H1 (cell line): Measurements from ENCODE around the gene PRKN. TPM values are rescaled to one million over a fixed set of nuclear protein-coding genes. Genes with fewer than 3 reads are reported as not detected.

Source experiments
- CTCF ChIA-PET: fragments of 300-600 bp; sonication (Branson Sonifier 250); formaldehyde crosslinking; loops from one replicate; lab custom pipeline; 2021; ENCODE audit not compliant: partially characterized antibody; lab: Charles Lee
- POLR2A ChIA-PET: fragments of 300-600 bp; sonication (Branson Sonifier 250); formaldehyde crosslinking; loops from one replicate; lab custom pipeline; 2021; ENCODE audit warnings: inconsistent platforms; ENCODE audit not compliant: partially characterized antibody; lab: Charles Lee
- DNase-seq, 2 experiments: peaks; one replicate each; pipeline versions ENCODE4 v3.0.0 to v3.0.0-alpha.2; 2010 to 2022; ENCODE audit warnings: low spot score in 2 of 2, low read depth in 1 of 2, mixed read lengths in 1 of 2
- FAIRE-seq: peaks from 2 replicates; lab custom pipeline; 2011; peaks lifted over from hg19 to GRCh38; lab: Jason Lieb, UNC
- H2AFZ ChIP-seq: 2 replicates; pipeline ENCODE4 v1.8.1; 2012; ENCODE audit warnings: low read length, inconsistent platforms
- H2AK5ac ChIP-seq: 2 replicates; pipeline ENCODE4 v1.6.1; 2013; ENCODE audit warnings: low read depth, low read length
- H2BK120ac ChIP-seq: replicated peaks from 2 replicates; pipeline ENCODE3; 2013; ENCODE audit warnings: low read depth, low read length, inconsistent platforms
- H2BK12ac ChIP-seq: 2 replicates; pipeline ENCODE4 v1.6.1; 2013; ENCODE audit warnings: low read depth, low read length
- H2BK15ac ChIP-seq: 2 replicates; pipeline ENCODE4 v1.6.1; 2013; ENCODE audit warnings: low read length
- H2BK20ac ChIP-seq: 2 replicates; pipeline ENCODE4 v1.6.1; 2013; ENCODE audit warnings: low read length
- H2BK5ac ChIP-seq: 2 replicates; pipeline ENCODE4 v1.6.1; 2013; ENCODE audit warnings: low read depth, low read length
- H3K14ac ChIP-seq: 2 replicates; pipeline ENCODE4 v1.6.1; 2013; ENCODE audit warnings: inconsistent platforms; ENCODE audit not compliant: insufficient read length
- H3K18ac ChIP-seq: 2 replicates; pipeline ENCODE4 v1.6.1; 2013; ENCODE audit warnings: low read length; ENCODE audit errors: extremely low read depth
- H3K23ac ChIP-seq: 2 replicates; pipeline ENCODE4 v1.6.1; 2013; ENCODE audit warnings: inconsistent platforms; ENCODE audit not compliant: insufficient read length
- H3K23me2 ChIP-seq: 2 replicates; pipeline ENCODE4 v1.6.1; 2013; ENCODE audit warnings: low read depth, low read length
- H3K27ac ChIP-seq: 2 replicates; pipeline ENCODE4 v1.6.1; 2011; ENCODE audit warnings: low read depth, low read length, inconsistent platforms
- H3K27me3 ChIP-seq, 4 experiments: replicated peaks in 1 of 4; 1 replicate in 1 of 4; 2 replicates in 3 of 4; pipeline versions ENCODE4 v1.6.1 to v1.8.1; 2011 to 2013; ENCODE audit warnings: low read length in 3 of 4, mild to moderate bottlenecking in 3 of 4, inconsistent platforms in 2 of 4, mixed read lengths in 2 of 4, moderate library complexity in 1 of 4; ENCODE audit not compliant: control insufficient read depth in 3 of 4, insufficient read depth in 3 of 4; ENCODE audit errors: extremely low read depth in 1 of 4
- H3K36me3 ChIP-seq, 4 experiments: 2 replicates each; pipeline versions ENCODE4 v1.6.1 to v1.8.1; 2011 to 2013; ENCODE audit warnings: mild to moderate bottlenecking in 4 of 4, low read length in 3 of 4, moderate library complexity in 2 of 4, control low read depth in 1 of 4, inconsistent platforms in 1 of 4; ENCODE audit not compliant: insufficient read depth in 4 of 4, control insufficient read depth in 2 of 4
- H3K4ac ChIP-seq: replicated peaks from 2 replicates; pipeline ENCODE3; 2013; ENCODE audit warnings: low read length, low read depth, mixed read lengths, inconsistent platforms; ENCODE audit not compliant: insufficient read length
- H3K4me1 ChIP-seq, 4 experiments: replicated peaks in 1 of 4; 1 replicate in 1 of 4; 2 replicates in 3 of 4; pipeline versions ENCODE4 v1.6.1 to v1.8.1; 2011 to 2013; ENCODE audit warnings: low read length in 3 of 4, inconsistent platforms in 2 of 4, mixed read lengths in 1 of 4; ENCODE audit not compliant: insufficient read depth in 4 of 4, control insufficient read depth in 3 of 4
- H3K4me2 ChIP-seq, 2 experiments: 2 replicates each; pipeline versions ENCODE4 v1.6.1 to v1.8.1; 2011 to 2013; ENCODE audit warnings: low read depth in 2 of 2, low read length in 2 of 2, control low read depth in 1 of 2, inconsistent platforms in 1 of 2, mild to moderate bottlenecking in 1 of 2; ENCODE audit not compliant: insufficient read depth in 1 of 2
- H3K4me3 ChIP-seq, 4 experiments: fragments of 200-600, 300-600 bp in 1 of 4; sonication (generic), shearing (Covaris generic), sonication (Bioruptor Twin) in 1 of 4; 2 replicates each; pipeline versions ENCODE4 v1.5.1 to v1.8.1; 2011 to 2016; ENCODE audit warnings: low read length in 4 of 4, low read depth in 3 of 4, control low read depth in 2 of 4, inconsistent platforms in 2 of 4, mild to moderate bottlenecking in 2 of 4, mixed read lengths in 1 of 4, moderate library complexity in 1 of 4; ENCODE audit not compliant: insufficient read depth in 2 of 4; ENCODE audit errors: extremely low read depth in 1 of 4
- H3K56ac ChIP-seq: replicated peaks from 2 replicates; pipeline ENCODE3; 2013; ENCODE audit warnings: low read depth, mild to moderate bottlenecking, mixed read lengths, low read length, inconsistent platforms; ENCODE audit not compliant: insufficient read length
- H3K79me1 ChIP-seq: 2 replicates; pipeline ENCODE4 v1.6.1; 2013; ENCODE audit warnings: low read depth, low read length, control low read depth
- H3K79me2 ChIP-seq, 2 experiments: 2 replicates each; pipeline versions ENCODE4 v1.6.1 to v1.8.1; 2012 to 2013; ENCODE audit warnings: low read length in 2 of 2, mild to moderate bottlenecking in 2 of 2, inconsistent platforms in 1 of 2; ENCODE audit not compliant: insufficient read depth in 2 of 2, control insufficient read depth in 1 of 2
- H3K9ac ChIP-seq, 4 experiments: replicated peaks in 1 of 4; 1 replicate in 1 of 4; 2 replicates in 3 of 4; pipeline versions ENCODE4 v1.6.1 to v1.8.1; 2011 to 2013; ENCODE audit warnings: low read depth in 3 of 4, low read length in 3 of 4, control low read depth in 2 of 4, mild to moderate bottlenecking in 2 of 4, moderate library complexity in 2 of 4, inconsistent platforms in 1 of 4; ENCODE audit errors: extremely low read depth in 1 of 4
- H3K9me3 ChIP-seq, 2 experiments: 2 replicates each; pipeline versions ENCODE4 v1.6.1 to v1.8.1; 2012 to 2013; ENCODE audit warnings: mild to moderate bottlenecking in 2 of 2, moderate library complexity in 2 of 2, control low read depth in 1 of 2, inconsistent platforms in 1 of 2, low read depth in 1 of 2, low read length in 1 of 2, mixed read lengths in 1 of 2; ENCODE audit not compliant: insufficient read depth in 2 of 2
- H4K20me1 ChIP-seq, 2 experiments: replicated peaks in 1 of 2; 2 replicates each; pipeline versions ENCODE3 to v1.8.1; 2011 to 2013; ENCODE audit warnings: inconsistent platforms in 2 of 2, low read length in 2 of 2, mild to moderate bottlenecking in 1 of 2; ENCODE audit not compliant: insufficient read depth in 2 of 2, control insufficient read depth in 1 of 2
- H4K5ac ChIP-seq: 2 replicates; pipeline ENCODE4 v1.6.1; 2013; ENCODE audit warnings: low read length, low read depth, mixed read lengths, inconsistent platforms; ENCODE audit not compliant: insufficient read length
- H4K8ac ChIP-seq: 2 replicates; pipeline ENCODE4 v1.8.0; 2013; ENCODE audit warnings: mild to moderate bottlenecking, moderate library complexity, low read length, inconsistent platforms; ENCODE audit not compliant: insufficient read depth; ENCODE audit errors: extremely low read depth
- H4K91ac ChIP-seq: replicated peaks from 2 replicates; pipeline ENCODE3; 2013; ENCODE audit warnings: low read length, mixed read lengths, inconsistent platforms; ENCODE audit not compliant: insufficient read length
- CBX8 ChIP-seq: fragments of 300-800, 300-1000 bp; sonication (generic); IDR thresholded peaks from 2 replicates; pipeline ENCODE4 v1.7.1; 2016; ENCODE audit warnings: low read depth, low read length, borderline replicate concordance
- CEBPB ChIP-seq: IDR thresholded peaks from 2 replicates; pipeline ENCODE4 v1.6.1; 2012; ENCODE audit warnings: low read depth, low read length
- HDAC6 ChIP-seq: IDR thresholded peaks from one replicate; pipeline ENCODE4 v1.7.1; 2012; ENCODE audit warnings: low read depth, mild to moderate bottlenecking, inconsistent platforms, low read length, moderate library complexity
- JUN ChIP-seq: IDR thresholded peaks from 2 replicates; pipeline ENCODE4 v1.6.1; 2011; ENCODE audit warnings: low read depth, mild to moderate bottlenecking, improper control_type of control experiment, low read length
- JUND ChIP-seq: IDR thresholded peaks from 2 replicates; pipeline ENCODE4 v1.6.1; 2011; ENCODE audit warnings: mild to moderate bottlenecking, improper control_type of control experiment, low read length
- KDM4A ChIP-seq: IDR thresholded peaks from one replicate; pipeline ENCODE4 v1.7.1; 2012; ENCODE audit warnings: low read depth, mild to moderate bottlenecking, moderate library complexity, low read length, inconsistent platforms; ENCODE audit not compliant: severe bottlenecking
- PHF8 ChIP-seq: fragments of 200-600 bp; sonication (generic); conservative IDR thresholded peaks from 2 replicates; pipeline ENCODE4 v1.7.1; 2012; ENCODE audit warnings: low read depth, mild to moderate bottlenecking, inconsistent platforms, low read length, moderate library complexity
- RNF2 ChIP-seq: fragments of 200-900, 300-1000 bp; sonication (generic); IDR thresholded peaks from 2 replicates; pipeline ENCODE4 v1.7.1; 2016; ENCODE audit warnings: borderline replicate concordance, low read depth, mild to moderate bottlenecking, antibody characterized with exemption, low read length; ENCODE audit not compliant: poor library complexity, severe bottlenecking; ENCODE audit errors: missing control alignments
- SP1 ChIP-seq: IDR thresholded peaks from 2 replicates; pipeline ENCODE4 v1.6.1; 2011; ENCODE audit warnings: low read depth, low read length
- SRF ChIP-seq: IDR thresholded peaks from 2 replicates; pipeline ENCODE4 v1.6.1; 2011; ENCODE audit warnings: mild to moderate bottlenecking, low read depth, low read length, moderate library complexity
- WGBS, 2 experiments: shearing (Covaris generic) in 1 of 2; methylation state at CpG; one replicate each; pipeline versions ENCODE4 v1.1.6 to v1.1.7; 2013 to 2015; ENCODE audit warnings: low lambda C conversion rate in 2 of 2, mixed read lengths in 2 of 2, inconsistent platforms in 1 of 2, low coverage in 1 of 2, missing lambda C conversion rate in 1 of 2; ENCODE audit not compliant: insufficient replicate concordance in 2 of 2, insufficient coverage in 1 of 2, insufficient read length in 1 of 2; ENCODE audit errors: extremely low coverage in 1 of 2, missing lambda C conversion rate in 1 of 2; 5-methylcytosine and 5-hydroxymethylcytosine counted together
- polyA plus RNA-seq, 7 experiments: library from polyadenylated mRNA; depleted of rRNA in 3 of 7; stranded (reverse) in 5 of 7; unstranded in 2 of 7; fragments of >200 nt in 5 of 7; fragments of 200-250 nt in 2 of 7; gene quantifications; 1 replicate in 5 of 7; 2 replicates in 1 of 7; 4 replicates in 1 of 7; pipeline versions ENCODE4 v1.2.1 to v1.2.3, GENCODE V29; 2011 to 2013; ENCODE audit warnings: missing spikeins in 2 of 7, mixed read lengths in 2 of 7
- total RNA-seq: library from RNA; stranded (reverse); fragmentation: NEBNext Ultra II Directional; extraction: Animal tissue kit (Norgen Biotek cat#: 25700); gene quantifications from 2 replicates; pipeline ENCODE4 v1.2.1, GENCODE V29; 2021
- TF ChIP-seq, protein P1 (sequence below): IDR thresholded peaks from 2 replicates; pipeline ENCODE4 v1.6.1; 2011; ENCODE audit warnings: low read length, improper control_type of control experiment
- TF ChIP-seq, protein P2 (sequence below): IDR thresholded peaks from 2 replicates; pipeline ENCODE4 v1.6.1; 2012; ENCODE audit warnings: low read length, inconsistent platforms

Gene PRKN
- total and polyA plus RNA-seq, 2 of the 8 experiments (the other 6 are each of a cell fraction or from before 2014, with no cell fraction given): 0.13 to 0.29 TPM

DNA sequence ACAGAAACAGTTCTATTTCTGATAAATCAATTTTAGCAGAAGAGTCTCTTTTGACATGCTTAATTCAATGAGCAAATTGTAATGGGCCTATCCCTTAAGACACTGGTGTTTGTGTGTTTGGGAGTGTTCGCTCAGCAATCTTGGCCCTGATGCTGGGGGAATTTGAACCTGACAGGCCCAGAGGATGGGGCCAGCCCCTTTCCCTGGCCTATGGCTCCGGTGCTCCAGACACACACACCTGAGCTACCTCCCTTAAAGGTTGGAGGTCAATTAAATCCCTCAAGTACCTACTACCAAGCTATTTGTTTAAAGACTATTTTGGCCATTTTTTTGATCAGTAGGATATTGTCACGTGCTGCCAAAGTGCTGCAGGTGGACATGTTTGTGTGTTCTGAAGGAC lies 549.3 kb downstream of the PRKN start:
- Histone ChIP-seq H4K20me1 (no peaks in the 10 kb centered on the region), H4K5ac (no peak overlapping the region), H3K9me3 (no peaks in the 10 kb centered on the region), H3K9ac (no peak overlapping the region), H3K4me2 (no peak overlapping the region), H2AK5ac (no peak overlapping the region), H4K8ac (no peak overlapping the region), H3K27ac (no peak overlapping the region), H3K36me3 (no peaks in the 10 kb centered on the region), H3K4me3 (no peak overlapping the region), H3K4me1 (no peaks in the 10 kb centered on the region), H4K91ac (no peak overlapping the region), H3K14ac (no peak overlapping the region), H3K23me2 (no peaks in the 10 kb centered on the region), H2BK15ac (no peak overlapping the region), H2BK5ac (no peak overlapping the region), H3K56ac (no peak overlapping the region), H3K79me2 (no peaks in the 10 kb centered on the region), H3K23ac (no peak overlapping the region), H2AFZ (no peak overlapping the region), H3K27me3 (no peaks in the 10 kb centered on the region), H3K18ac (no peak overlapping the region), H3K79me1 (no peaks in the 10 kb centered on the region), H2BK20ac (no peak overlapping the region), H2BK120ac (no peak overlapping the region), H3K4ac (no peak overlapping the region), H2BK12ac (no peak overlapping the region)
- WGBS, 2 experiments: 90% methylated on average over 3 of the region's 3 CpGs; no CpG with 5 or more reads in 1 of the 2 experiments
- DNase-seq: no peak
- ChIA-PET POLR2A (no interaction called here), CTCF (interaction anchor here (0.8 to 1.5 kb wide), 9 partner anchors 8 to 342 kb away, joined by 3 to 5 read pairs (median 3); no protein-coding TSS in a partner anchor)
- FAIRE-seq: no peak
- TF ChIP-seq KDM4A: no peak
- TF ChIP-seq, protein P1, sequence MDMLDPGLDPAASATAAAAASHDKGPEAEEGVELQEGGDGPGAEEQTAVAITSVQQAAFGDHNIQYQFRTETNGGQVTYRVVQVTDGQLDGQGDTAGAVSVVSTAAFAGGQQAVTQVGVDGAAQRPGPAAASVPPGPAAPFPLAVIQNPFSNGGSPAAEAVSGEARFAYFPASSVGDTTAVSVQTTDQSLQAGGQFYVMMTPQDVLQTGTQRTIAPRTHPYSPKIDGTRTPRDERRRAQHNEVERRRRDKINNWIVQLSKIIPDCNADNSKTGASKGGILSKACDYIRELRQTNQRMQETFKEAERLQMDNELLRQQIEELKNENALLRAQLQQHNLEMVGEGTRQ: no peak
- no peak for TF ChIP-seq JUND
- TF ChIP-seq, protein P2, sequence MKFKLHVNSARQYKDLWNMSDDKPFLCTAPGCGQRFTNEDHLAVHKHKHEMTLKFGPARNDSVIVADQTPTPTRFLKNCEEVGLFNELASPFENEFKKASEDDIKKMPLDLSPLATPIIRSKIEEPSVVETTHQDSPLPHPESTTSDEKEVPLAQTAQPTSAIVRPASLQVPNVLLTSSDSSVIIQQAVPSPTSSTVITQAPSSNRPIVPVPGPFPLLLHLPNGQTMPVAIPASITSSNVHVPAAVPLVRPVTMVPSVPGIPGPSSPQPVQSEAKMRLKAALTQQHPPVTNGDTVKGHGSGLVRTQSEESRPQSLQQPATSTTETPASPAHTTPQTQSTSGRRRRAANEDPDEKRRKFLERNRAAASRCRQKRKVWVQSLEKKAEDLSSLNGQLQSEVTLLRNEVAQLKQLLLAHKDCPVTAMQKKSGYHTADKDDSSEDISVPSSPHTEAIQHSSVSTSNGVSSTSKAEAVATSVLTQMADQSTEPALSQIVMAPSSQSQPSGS: no peak
- no peak for TF ChIP-seq CBX8
- no peak for TF ChIP-seq CEBPB
- TF ChIP-seq JUN: no peak
- TF ChIP-seq PHF8: no peak
- TF ChIP-seq RNF2: no peak
- no peak for TF ChIP-seq HDAC6
- TF ChIP-seq SP1: no peak
- no peak for TF ChIP-seq SRF
